GM12891 (cell line): Measurements from ENCODE around the gene TLE5.

ENCODE experiments used
- POLR2A ChIP-seq: IDR thresholded peaks from 2 replicates; pipeline ENCODE4 v1.6.1; 2011; ENCODE audit warnings: low read depth, low read length, control low read depth
- POLR2AphosphoS5 ChIP-seq: IDR thresholded peaks from 2 replicates; pipeline ENCODE4 v1.6.1; 2011; ENCODE audit warnings: low read depth, low read length, control low read depth
- POU2F2 ChIP-seq: IDR thresholded peaks from 2 replicates; pipeline ENCODE4 v1.6.1; 2011; ENCODE audit warnings: low read depth, mild to moderate bottlenecking, control low read depth, low read length, moderate library complexity
- TAF1 ChIP-seq: IDR thresholded peaks from 2 replicates; pipeline ENCODE4 v1.6.1; 2011; ENCODE audit warnings: low read depth, low read length, control low read depth

DNA sequence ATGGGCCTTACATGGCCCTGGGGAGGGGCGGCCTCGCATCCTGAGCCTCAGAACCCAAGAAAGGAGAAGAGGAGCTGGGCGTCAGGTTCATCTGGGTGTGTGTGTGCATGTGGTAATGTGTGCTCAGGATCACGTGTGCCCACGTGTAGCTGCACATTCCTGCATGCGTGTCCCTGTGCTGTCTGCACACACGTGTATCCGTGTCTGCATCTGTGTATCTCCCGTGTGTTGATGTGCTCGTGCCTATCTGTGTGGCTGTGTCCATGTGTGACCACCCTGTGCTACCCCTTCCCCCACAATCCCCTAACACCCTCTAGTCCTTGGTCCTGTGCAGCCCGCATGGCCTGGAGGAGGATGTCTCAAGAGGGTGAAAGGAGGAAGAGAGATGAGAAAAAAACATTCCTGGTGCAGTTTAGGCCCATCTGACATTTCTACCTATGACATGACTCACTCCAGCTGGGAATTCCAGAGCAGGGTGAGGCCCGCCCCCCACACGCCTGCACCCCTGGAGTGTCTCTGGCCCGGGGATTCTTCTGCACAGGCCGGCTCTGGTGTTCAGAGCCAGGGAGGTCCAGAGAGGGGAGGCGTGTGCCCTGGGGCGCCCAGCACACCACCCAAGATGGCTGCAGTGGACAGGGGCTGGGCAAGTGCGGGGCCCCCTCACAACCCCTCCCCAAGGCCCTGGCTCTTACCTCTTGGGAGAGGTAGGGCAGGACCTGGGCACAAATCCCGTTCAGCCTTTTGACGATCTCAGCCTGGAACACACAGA lies 7.1 kb downstream of the TLE5 start:
- 0 out of 2 replicates have a peak, but pooled peaks have one; percentile 7 for TF ChIP-seq POLR2A
- no peak for TF ChIP-seq POLR2AphosphoS5
- TF ChIP-seq TAF1 = no peak
- no peak for TF ChIP-seq POU2F2
